ENCODE results near the gene CIC.
"Not testable (repeated sequence)": the region's sequence is repeated elsewhere in the genome, so short reads cannot be mapped to it uniquely, and the experiment has no call there.

The CIC gene

DNA sequence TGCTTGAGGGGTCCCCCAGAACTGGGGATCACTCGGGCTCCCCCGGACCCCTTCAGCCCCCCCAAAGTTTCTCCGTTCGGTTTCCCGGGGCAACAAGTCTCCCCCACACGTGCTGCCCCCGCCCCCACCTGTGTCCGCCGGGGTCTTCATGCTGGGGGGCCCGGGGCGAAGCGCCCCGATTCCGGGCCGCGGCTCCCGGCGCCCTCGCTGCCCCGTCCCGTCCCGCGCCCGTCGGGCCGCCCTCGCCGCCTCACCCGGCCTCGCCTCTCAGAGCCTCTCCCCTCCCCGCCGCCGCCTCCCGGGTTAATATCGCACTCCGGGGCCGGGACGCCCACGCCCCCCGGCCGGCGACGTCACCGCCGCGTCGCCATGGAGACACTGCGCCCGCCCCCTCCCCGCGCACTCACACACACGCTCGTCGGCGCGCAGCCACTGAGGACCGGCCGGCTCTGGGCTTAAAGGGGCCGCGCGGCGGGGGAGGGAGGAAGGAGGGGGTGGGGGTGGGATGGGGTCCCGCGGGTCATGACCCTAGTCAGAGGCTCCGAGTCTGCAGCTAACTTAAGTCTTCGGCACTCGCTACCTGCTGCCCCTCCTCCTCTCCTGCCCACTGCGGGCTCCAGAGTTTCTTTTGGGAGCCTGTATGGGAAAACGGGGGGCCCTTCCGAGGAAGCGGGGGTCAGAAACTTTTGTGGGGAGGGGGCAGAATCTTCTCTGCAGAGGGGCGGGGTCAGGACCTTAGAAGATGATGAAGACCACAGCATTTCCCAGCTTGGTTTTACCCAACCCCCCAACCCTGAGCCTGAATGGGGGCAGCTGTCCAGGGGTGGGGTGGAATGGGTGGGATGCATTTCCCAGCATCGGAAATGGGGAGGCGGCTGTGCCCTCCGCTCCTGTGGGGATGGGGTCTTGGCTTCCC, 13.9 kb upstream of the CIC start, which contains the start of gene ERF:
Gene ERF (minus strand): TSS at position 279 of the 916 bp plus-strand sequence. CDS start 129 bp downstream, at position 150.
- peak within 1 kb of the TSS; percentile 100 for H3K4me2 ChIP-seq (ENCODE audit: low read depth, low read length)
- no peaks in the 10 kb centered on the region for H4K20me1 ChIP-seq (ENCODE audit: insufficient read depth, low read length)
- H3K79me2 ChIP-seq (ENCODE audit: low read length) = peaks cover 29% of the 10 kb centered on the region
- H3K9me3 ChIP-seq (replicated peaks; ENCODE audit: insufficient read depth, low read length) = no peaks in the 10 kb centered on the region
- no peaks in the 10 kb centered on the region for H3K36me3 ChIP-seq (replicated peaks; ENCODE audit: insufficient read depth, low read length)
- H3K9me2 ChIP-seq (replicated peaks; ENCODE audit: insufficient read depth, low read length) = no peaks in the 10 kb centered on the region
- H3F3A ChIP-seq (ENCODE audit: insufficient read depth, low read length) = no peaks in the 10 kb centered on the region; the same call in 1 of the 2 replicates
- H2AFZ ChIP-seq (ENCODE audit: low read length) = peak within 1 kb of the TSS; percentile 92
- H3K9ac ChIP-seq (ENCODE audit: low read length) = peak within 1 kb of the TSS; percentile 96
- TF ChIP-seq EZH2phosphoT487 (IDR thresholded peaks at IDR 0.05; ENCODE audit: low read length) = no peak
- peak within 1 kb of the TSS; percentile 98 for H3K4me3 ChIP-seq (ENCODE audit: low read length)
- 0 out of 2 replicates have a peak, but pooled peaks cover 8% of the 10 kb centered on the region for H3K4me1 ChIP-seq (ENCODE audit: low read length)
- H3K27ac ChIP-seq (ENCODE audit: low read length) = peak within 1 kb of the TSS; percentile 80
- DNase-seq = peak; percentile 91
- H3K27me3 ChIP-seq (replicated peaks; ENCODE audit: insufficient read depth, low read length) = peaks cover 13% of the 10 kb centered on the region

DNA sequence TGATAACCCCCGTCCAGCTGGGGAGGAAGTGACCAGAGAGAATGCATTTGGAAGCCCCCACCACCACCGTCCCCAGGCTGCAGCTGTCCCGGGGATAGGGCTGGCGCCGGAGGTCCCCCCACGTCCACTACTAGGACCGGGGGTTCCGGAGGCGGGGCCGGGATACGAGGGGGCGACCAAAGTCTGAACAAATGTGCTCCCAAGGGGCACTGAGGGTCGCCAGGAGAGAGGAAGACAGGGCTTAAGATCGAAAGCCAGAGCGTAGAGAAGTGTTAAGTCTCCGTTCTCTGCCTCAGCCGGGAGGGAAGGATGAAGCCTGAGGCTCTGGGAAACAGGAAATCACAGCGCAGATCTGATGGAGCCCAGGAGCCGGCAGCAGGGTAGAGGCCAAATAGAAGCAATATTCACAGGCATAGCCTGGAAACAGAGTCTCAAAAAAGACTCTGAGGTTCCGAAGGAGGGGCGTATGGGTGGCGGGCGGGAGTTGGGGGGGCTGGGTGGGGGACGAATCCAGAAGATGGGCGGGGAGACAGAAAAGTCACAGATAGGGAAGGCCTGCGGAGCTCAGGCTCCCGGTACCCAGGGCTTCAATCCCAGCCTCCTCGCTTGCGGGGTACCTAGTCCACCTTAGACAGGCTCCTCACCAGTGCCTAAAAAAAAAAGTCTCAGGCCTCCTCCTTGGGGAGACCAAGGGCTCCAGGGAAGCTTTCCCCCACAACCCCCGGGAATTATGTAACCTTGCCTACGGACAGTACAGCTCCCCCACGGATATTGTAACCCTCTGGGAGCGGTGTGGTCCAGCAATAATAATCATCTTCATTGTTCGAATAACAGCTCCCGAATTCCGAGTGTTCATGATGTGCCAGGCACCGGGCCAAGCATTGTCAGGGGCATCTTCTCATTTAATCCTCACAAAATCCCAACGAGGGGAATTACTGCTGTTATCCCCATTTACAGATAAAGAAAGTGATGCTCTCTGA, 13.0 kb upstream of the CIC start:
- no peaks in the 10 kb centered on the region for H3K36me3 ChIP-seq (replicated peaks; ENCODE audit: insufficient read depth, low read length)
- H4K20me1 ChIP-seq (ENCODE audit: insufficient read depth, low read length) = no peaks in the 10 kb centered on the region
- TF ChIP-seq, protein P1, sequence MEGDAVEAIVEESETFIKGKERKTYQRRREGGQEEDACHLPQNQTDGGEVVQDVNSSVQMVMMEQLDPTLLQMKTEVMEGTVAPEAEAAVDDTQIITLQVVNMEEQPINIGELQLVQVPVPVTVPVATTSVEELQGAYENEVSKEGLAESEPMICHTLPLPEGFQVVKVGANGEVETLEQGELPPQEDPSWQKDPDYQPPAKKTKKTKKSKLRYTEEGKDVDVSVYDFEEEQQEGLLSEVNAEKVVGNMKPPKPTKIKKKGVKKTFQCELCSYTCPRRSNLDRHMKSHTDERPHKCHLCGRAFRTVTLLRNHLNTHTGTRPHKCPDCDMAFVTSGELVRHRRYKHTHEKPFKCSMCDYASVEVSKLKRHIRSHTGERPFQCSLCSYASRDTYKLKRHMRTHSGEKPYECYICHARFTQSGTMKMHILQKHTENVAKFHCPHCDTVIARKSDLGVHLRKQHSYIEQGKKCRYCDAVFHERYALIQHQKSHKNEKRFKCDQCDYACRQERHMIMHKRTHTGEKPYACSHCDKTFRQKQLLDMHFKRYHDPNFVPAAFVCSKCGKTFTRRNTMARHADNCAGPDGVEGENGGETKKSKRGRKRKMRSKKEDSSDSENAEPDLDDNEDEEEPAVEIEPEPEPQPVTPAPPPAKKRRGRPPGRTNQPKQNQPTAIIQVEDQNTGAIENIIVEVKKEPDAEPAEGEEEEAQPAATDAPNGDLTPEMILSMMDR (IDR thresholded peaks at IDR 0.05; ENCODE audit: low read length) = no peak
- TF ChIP-seq EZH2phosphoT487 (IDR thresholded peaks at IDR 0.05; ENCODE audit: low read length) = no peak
- no peak for TF ChIP-seq EZH2 (optimal IDR thresholded peaks at IDR 0.05; ENCODE audit: low read depth, low read length)
- H3K79me2 ChIP-seq (ENCODE audit: low read length) = peaks cover 26% of the 10 kb centered on the region
- no peaks in the 10 kb centered on the region for H3K9me3 ChIP-seq (replicated peaks; ENCODE audit: insufficient read depth, low read length)
- H3K9ac ChIP-seq (ENCODE audit: low read length) = peak overlapping the region; percentile 61; the same call in 1 of the 2 replicates
- DNase-seq = peak; percentile 5
- no peak overlapping the region for H3K27ac ChIP-seq (ENCODE audit: low read length)
- H3K4me3 ChIP-seq (ENCODE audit: low read length) = peak overlapping the region; percentile 76
- peak overlapping the region; percentile 100 for H3K4me2 ChIP-seq (ENCODE audit: low read depth, low read length)
- 0 out of 2 replicates have a peak, but pooled peaks cover 8% of the 10 kb centered on the region for H3K4me1 ChIP-seq (ENCODE audit: low read length)
- H3K27me3 ChIP-seq (replicated peaks; ENCODE audit: insufficient read depth, low read length) = peaks cover 13% of the 10 kb centered on the region
- H3K9me2 ChIP-seq (replicated peaks; ENCODE audit: insufficient read depth, low read length) = no peaks in the 10 kb centered on the region
- H3F3A ChIP-seq (ENCODE audit: insufficient read depth, low read length) = no peaks in the 10 kb centered on the region; the same call in 1 of the 2 replicates
- peak overlapping the region; percentile 91 for H2AFZ ChIP-seq (ENCODE audit: low read length)

DNA sequence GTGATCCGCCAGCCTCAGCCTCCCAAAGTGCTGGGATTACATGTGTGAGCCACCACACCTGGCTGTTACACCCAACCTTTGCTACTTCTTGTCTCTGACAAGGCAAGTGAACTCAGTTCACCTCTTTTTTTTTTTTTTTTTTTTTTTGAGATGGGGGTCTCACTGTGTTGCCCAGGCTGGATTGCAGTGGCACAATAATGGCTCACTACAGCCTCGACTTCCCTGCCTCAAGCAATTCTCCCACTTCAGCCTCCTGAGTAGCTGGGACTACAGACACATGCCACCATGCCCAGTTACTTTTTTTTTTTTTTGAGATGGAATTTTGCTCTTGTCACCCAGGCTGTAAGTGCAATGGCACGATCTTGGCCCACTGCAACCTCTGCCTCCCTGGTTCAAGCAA, 11.2 kb upstream of the CIC start:
- H3K4me2 ChIP-seq (ENCODE audit: low read depth, low read length) = not testable (repeated sequence)

DNA sequence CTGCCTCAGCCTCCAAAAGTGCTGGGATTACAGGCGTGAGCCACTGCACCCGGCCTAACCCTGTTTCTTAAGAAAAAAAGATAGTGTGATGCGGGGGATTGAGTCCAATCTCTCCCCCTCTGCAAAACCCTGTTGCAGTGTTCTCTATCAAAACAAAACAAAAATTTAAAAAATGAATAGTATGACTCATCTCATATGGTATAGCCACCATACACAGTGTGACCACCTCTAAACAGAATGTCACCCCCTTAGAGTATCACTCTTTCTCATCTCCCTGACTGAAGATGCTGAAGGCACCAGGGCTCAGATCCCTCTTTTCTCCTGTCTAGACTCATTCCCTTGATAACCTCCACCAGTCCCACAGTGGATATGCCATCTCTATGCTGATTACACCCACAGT, 7.3 kb upstream of the CIC start:
- no peak overlapping the region for H3K27ac ChIP-seq (ENCODE audit: low read length)
- no peaks in the 10 kb centered on the region for H3K4me1 ChIP-seq (ENCODE audit: low read length)
- TF ChIP-seq, protein P1 (IDR thresholded peaks at IDR 0.05; ENCODE audit: low read length) = no peak
- no peak for TF ChIP-seq EZH2 (optimal IDR thresholded peaks at IDR 0.05; ENCODE audit: low read depth, low read length)
- TF ChIP-seq EZH2phosphoT487 (IDR thresholded peaks at IDR 0.05; ENCODE audit: low read length) = no peak
- DNase-seq = no peak
- H3K4me3 ChIP-seq (ENCODE audit: low read length) = no peak overlapping the region
- no peak overlapping the region for H3K4me2 ChIP-seq (ENCODE audit: low read depth, low read length)
- no peaks in the 10 kb centered on the region for H3K9me2 ChIP-seq (replicated peaks; ENCODE audit: insufficient read depth, low read length)
- no peaks in the 10 kb centered on the region for H3K79me2 ChIP-seq (ENCODE audit: low read length)
- H3K9ac ChIP-seq (ENCODE audit: low read length) = no peak overlapping the region
- H3K36me3 ChIP-seq (replicated peaks; ENCODE audit: insufficient read depth, low read length) = no peaks in the 10 kb centered on the region
- no peak overlapping the region for H2AFZ ChIP-seq (ENCODE audit: low read length)
- H3K9me3 ChIP-seq (replicated peaks; ENCODE audit: insufficient read depth, low read length) = no peaks in the 10 kb centered on the region
- no peaks in the 10 kb centered on the region for H3F3A ChIP-seq (ENCODE audit: insufficient read depth, low read length)
- no peaks in the 10 kb centered on the region for H4K20me1 ChIP-seq (ENCODE audit: insufficient read depth, low read length)
- peaks cover 9% of the 10 kb centered on the region; the same call in 1 of the 2 replicates for H3K27me3 ChIP-seq (replicated peaks; ENCODE audit: insufficient read depth, low read length)

More for the DNA sequence above, 11.2 kb upstream of the CIC start:
- peak; percentile 3 for DNase-seq
- peaks cover 14% of the 10 kb centered on the region for H3K79me2 ChIP-seq (ENCODE audit: low read length)
- H3K27ac ChIP-seq (ENCODE audit: low read length); H4K20me1 ChIP-seq (ENCODE audit: insufficient read depth, low read length); H3K9me3 ChIP-seq (replicated peaks; ENCODE audit: insufficient read depth, low read length); H3K9ac ChIP-seq (ENCODE audit: low read length); H3K9me2 ChIP-seq (replicated peaks; ENCODE audit: insufficient read depth, low read length); H3F3A ChIP-seq (ENCODE audit: insufficient read depth, low read length); H3K36me3 ChIP-seq (replicated peaks; ENCODE audit: insufficient read depth, low read length); H2AFZ ChIP-seq (ENCODE audit: low read length); H3K4me3 ChIP-seq (ENCODE audit: low read length); H3K4me1 ChIP-seq (ENCODE audit: low read length): not testable (repeated sequence)
- H3K27me3 ChIP-seq (replicated peaks; ENCODE audit: insufficient read depth, low read length) = peaks cover 18% of the 10 kb centered on the region

DNA sequence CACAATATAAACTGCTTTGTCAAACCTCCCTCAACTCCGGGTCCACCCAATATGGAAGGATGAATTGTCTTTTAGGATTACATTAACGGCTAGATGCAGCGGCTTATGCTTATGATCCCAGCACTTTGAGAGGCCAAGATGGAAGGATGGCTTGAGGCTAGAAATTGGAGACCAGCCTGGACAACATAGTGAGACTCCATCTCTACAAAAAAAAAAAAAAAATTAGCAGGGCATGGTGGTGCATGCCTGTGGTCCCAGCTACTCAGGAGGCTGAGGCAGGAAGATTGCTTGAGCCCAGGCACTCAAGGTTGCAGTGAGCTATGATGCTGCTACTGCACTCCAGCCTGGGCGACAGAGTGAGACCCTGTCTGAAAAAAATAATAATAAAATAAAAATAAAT, 2.9 kb upstream of the CIC start:
- H3K27me3 ChIP-seq (replicated peaks; ENCODE audit: insufficient read depth, low read length); H3K4me2 ChIP-seq (ENCODE audit: low read depth, low read length); H4K20me1 ChIP-seq (ENCODE audit: insufficient read depth, low read length); H3K9ac ChIP-seq (ENCODE audit: low read length); H3K9me3 ChIP-seq (replicated peaks; ENCODE audit: insufficient read depth, low read length); H2AFZ ChIP-seq (ENCODE audit: low read length); H3K9me2 ChIP-seq (replicated peaks; ENCODE audit: insufficient read depth, low read length); H3K4me1 ChIP-seq (ENCODE audit: low read length); H3K4me3 ChIP-seq (ENCODE audit: low read length); DNase-seq; H3K36me3 ChIP-seq (replicated peaks; ENCODE audit: insufficient read depth, low read length); H3K27ac ChIP-seq (ENCODE audit: low read length): not testable (repeated sequence)
- Histone ChIP-seq H3F3A (ENCODE audit: insufficient read depth, low read length) (peaks cover 13% of the 10 kb centered on the region), H3K79me2 (ENCODE audit: low read length) (peaks cover 18% of the 10 kb centered on the region)
